SU-DHL-6 (cell line): ENCODE data around the gene DOCK9.

Source experiments
- H2AFZ ChIP-seq: fragments of 200-600 bp; sonication (generic); 2 replicates; pipeline ENCODE4 v1.6.1; 2014; ENCODE audit warnings: low read depth, mild to moderate bottlenecking, moderate library complexity, mixed read lengths, antibody characterized with exemption, low read length; ENCODE audit not compliant: severe bottlenecking
- H3F3A ChIP-seq: fragments of 200-600 bp; shearing (Covaris generic); 2 replicates; pipeline ENCODE4 v1.6.0; 2016; ENCODE audit warnings: antibody characterized with exemption, mild to moderate bottlenecking; ENCODE audit not compliant: insufficient read depth
- H3K27ac ChIP-seq: fragments of 200-600 bp; sonication (generic); 2 replicates; pipeline ENCODE4 v1.5.1; 2016; ENCODE audit warnings: low read depth, mild to moderate bottlenecking, low read length, moderate library complexity, mixed read lengths
- H3K27me3 ChIP-seq: fragments of 200-600 bp; sonication (generic), shearing (Covaris generic); 2 replicates; pipeline ENCODE4 v1.6.0; 2014; ENCODE audit warnings: mild to moderate bottlenecking, low read length
- H3K36me3 ChIP-seq: fragments of 200-600 bp; sonication (generic); 2 replicates; pipeline ENCODE4 v1.6.1; 2014; ENCODE audit warnings: mild to moderate bottlenecking, low read length, mixed read lengths
- H3K4me2 ChIP-seq: fragments of 300-600, 200-600 bp; shearing (Covaris generic), sonication (generic); 2 replicates; pipeline ENCODE4 v1.6.0; 2014; ENCODE audit warnings: low read length, low read depth, mild to moderate bottlenecking; ENCODE audit not compliant: poor library complexity, severe bottlenecking
- H3K4me3 ChIP-seq: fragments of 200-600 bp; sonication (generic); 2 replicates; pipeline ENCODE4 v1.5.1; 2014; ENCODE audit warnings: antibody characterized with exemption, low read length, mild to moderate bottlenecking, mixed read lengths; ENCODE audit not compliant: insufficient read depth, poor library complexity, severe bottlenecking
- H3K79me2 ChIP-seq: fragments of 200-600 bp; sonication (generic); 2 replicates; pipeline ENCODE4 v1.6.1; 2014; ENCODE audit warnings: mild to moderate bottlenecking, low read length, moderate library complexity; ENCODE audit not compliant: insufficient read depth
- H3K9ac ChIP-seq: fragments of 200-600 bp; sonication (generic); 2 replicates; pipeline ENCODE4 v1.7.0; 2014; ENCODE audit warnings: mild to moderate bottlenecking, low read length
- H3K9me2 ChIP-seq: fragments of 200-600 bp; sonication (generic); replicated peaks from 2 replicates; pipeline ENCODE4 v1.6.1; 2014; ENCODE audit warnings: low read length; ENCODE audit not compliant: insufficient read depth
- H3K9me3 ChIP-seq: fragments of 200-600 bp; sonication (generic); 2 replicates; pipeline ENCODE4 v1.6.1; 2014; ENCODE audit warnings: low read length, mixed read lengths; ENCODE audit not compliant: insufficient read depth
- H4K20me1 ChIP-seq: fragments of 200-600 bp; sonication (generic); 2 replicates; pipeline ENCODE4 v1.6.1; 2014; ENCODE audit warnings: low read depth, mild to moderate bottlenecking, antibody characterized with exemption, low read length, moderate library complexity, mixed read lengths
- EZH2phosphoT487 ChIP-seq: fragments of 200-600 bp; sonication (generic), shearing (Covaris generic); conservative IDR thresholded peaks from 2 replicates; pipeline ENCODE4 v1.6.1; 2018; ENCODE audit warnings: mild to moderate bottlenecking, antibody characterized with exemption, low read length, moderate library complexity, mixed read lengths
- TF ChIP-seq, protein P1 (sequence below): fragments of 200-600 bp; sonication (generic); IDR thresholded peaks from one replicate; pipeline ENCODE4 v1.5.1; 2017; ENCODE audit warnings: antibody characterized with exemption, mild to moderate bottlenecking, low read length, moderate library complexity; ENCODE audit not compliant: insufficient read depth, poor library complexity, severe bottlenecking

Gene DOCK9

DNA sequence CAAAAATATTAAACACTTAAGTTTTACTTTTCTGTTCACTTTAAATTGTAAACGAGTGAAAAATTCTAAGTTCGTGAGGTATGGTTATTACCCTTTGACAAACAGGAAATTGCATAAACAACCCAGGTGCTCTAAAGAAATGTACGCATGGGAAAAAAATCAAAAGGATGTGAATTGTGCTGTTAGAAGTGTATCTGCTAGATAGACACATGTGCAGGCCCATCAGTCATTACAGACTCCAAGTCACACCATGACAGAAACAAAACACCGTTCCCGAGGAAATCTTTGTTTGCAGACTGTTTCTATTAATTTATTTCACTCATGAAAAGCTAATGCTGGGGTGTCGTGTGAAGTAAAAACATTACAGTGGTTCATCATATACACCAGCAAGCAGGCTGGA is 17.0 kb upstream of the DOCK9 start:
- Histone ChIP-seq H3K36me3 (no peaks in the 10 kb centered on the region), H3K27me3 (no peaks in the 10 kb centered on the region), H3K9me2 (no peaks in the 10 kb centered on the region), H3K9ac (no peak overlapping the region), H3K79me2 (no peaks in the 10 kb centered on the region), H3K4me3 (no peak overlapping the region), H3K27ac (no peak overlapping the region), H3K9me3 (no peaks in the 10 kb centered on the region), H4K20me1 (no peaks in the 10 kb centered on the region), H3K4me2 (no peak overlapping the region), H3F3A (no peaks in the 10 kb centered on the region), H2AFZ (no peak overlapping the region)
- TF ChIP-seq, protein P1, sequence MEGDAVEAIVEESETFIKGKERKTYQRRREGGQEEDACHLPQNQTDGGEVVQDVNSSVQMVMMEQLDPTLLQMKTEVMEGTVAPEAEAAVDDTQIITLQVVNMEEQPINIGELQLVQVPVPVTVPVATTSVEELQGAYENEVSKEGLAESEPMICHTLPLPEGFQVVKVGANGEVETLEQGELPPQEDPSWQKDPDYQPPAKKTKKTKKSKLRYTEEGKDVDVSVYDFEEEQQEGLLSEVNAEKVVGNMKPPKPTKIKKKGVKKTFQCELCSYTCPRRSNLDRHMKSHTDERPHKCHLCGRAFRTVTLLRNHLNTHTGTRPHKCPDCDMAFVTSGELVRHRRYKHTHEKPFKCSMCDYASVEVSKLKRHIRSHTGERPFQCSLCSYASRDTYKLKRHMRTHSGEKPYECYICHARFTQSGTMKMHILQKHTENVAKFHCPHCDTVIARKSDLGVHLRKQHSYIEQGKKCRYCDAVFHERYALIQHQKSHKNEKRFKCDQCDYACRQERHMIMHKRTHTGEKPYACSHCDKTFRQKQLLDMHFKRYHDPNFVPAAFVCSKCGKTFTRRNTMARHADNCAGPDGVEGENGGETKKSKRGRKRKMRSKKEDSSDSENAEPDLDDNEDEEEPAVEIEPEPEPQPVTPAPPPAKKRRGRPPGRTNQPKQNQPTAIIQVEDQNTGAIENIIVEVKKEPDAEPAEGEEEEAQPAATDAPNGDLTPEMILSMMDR: no peak
- TF ChIP-seq EZH2phosphoT487: no peak

- no peaks in the 10 kb centered on the region for H3F3A ChIP-seq
- H3K4me2 ChIP-seq: no peak overlapping the region
- H3K4me3 ChIP-seq: no peak overlapping the region
- TF ChIP-seq EZH2phosphoT487: no peak
- TF ChIP-seq, protein P1: no peak
- H3K36me3 ChIP-seq: no peaks in the 10 kb centered on the region
- no peaks in the 10 kb centered on the region for H4K20me1 ChIP-seq
- no peak overlapping the region for H2AFZ ChIP-seq
- H3K27ac ChIP-seq: no peak overlapping the region
- no peak overlapping the region for H3K9ac ChIP-seq
- no peaks in the 10 kb centered on the region for H3K27me3 ChIP-seq
- H3K79me2 ChIP-seq: no peaks in the 10 kb centered on the region
- H3K9me3 ChIP-seq: no peaks in the 10 kb centered on the region
- no peaks in the 10 kb centered on the region for H3K9me2 ChIP-seq
Observed at GRCh38 chr13:98994080-98994479, 16.2 kb upstream of the DOCK9 start.

DNA sequence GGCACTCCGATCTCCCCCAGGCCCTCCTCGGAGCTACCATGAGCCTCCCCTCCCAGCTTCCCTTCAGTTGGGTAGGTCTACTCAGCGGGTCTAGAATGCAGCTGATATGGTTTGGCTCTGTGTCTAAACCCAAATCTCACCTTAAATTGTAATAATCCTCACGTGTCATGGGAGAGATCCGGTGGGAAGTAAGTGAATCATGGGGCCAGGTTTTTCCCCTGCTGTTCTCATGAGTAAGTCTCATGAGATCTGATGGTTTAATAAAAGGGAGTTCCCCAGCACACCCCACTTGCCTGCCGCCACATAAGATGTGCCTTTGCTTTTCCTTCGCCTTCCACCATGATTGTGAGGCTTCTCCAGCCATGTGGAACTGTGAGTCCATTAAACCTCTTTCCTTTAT is 14.5 kb upstream of the DOCK9 start:
- no peaks in the 10 kb centered on the region for H3F3A ChIP-seq
- H3K79me2 ChIP-seq: no peaks in the 10 kb centered on the region
- no peak overlapping the region for H3K9ac ChIP-seq
- H4K20me1 ChIP-seq: no peaks in the 10 kb centered on the region
- no peak overlapping the region for H3K4me3 ChIP-seq
- H3K27ac ChIP-seq: no peak overlapping the region
- TF ChIP-seq, protein P1: no peak
- no peak for TF ChIP-seq EZH2phosphoT487
- no peaks in the 10 kb centered on the region for H3K36me3 ChIP-seq
- H3K27me3 ChIP-seq: no peaks in the 10 kb centered on the region
- no peak overlapping the region for H2AFZ ChIP-seq
- no peaks in the 10 kb centered on the region for H3K9me2 ChIP-seq
- no peak overlapping the region for H3K4me2 ChIP-seq
- H3K9me3 ChIP-seq: no peaks in the 10 kb centered on the region
